Renal cortex interstitium (tissue), 11 donors: ENCODE measurements around the gene CD19. TPM values are rescaled to one million over a fixed set of nuclear protein-coding genes. Genes with fewer than 3 reads are reported as not detected.
"Not testable (repeated sequence)": the region's sequence is repeated elsewhere in the genome, so short reads cannot be mapped to it uniquely, and the experiment has no call there.

Experiments
- DNase-seq, 11 donors: peaks; one replicate each; pipeline ENCODE4 v3.0.0-alpha.2; 2013; ENCODE audit warnings: low read depth in 9 of 11, low spot score in 4 of 11; ENCODE audit errors: extremely low read depth in 1 of 11
- polyA plus RNA-seq, 3 donors: library from polyadenylated mRNA; unstranded; fragments of 120-200 nt; gene quantifications; one replicate each; pipeline ENCODE4 v1.2.1, GENCODE V29; 2013; ENCODE audit not compliant: insufficient read length in 3 of 3

CD19 gene
- polyA plus RNA-seq, 3 donors = 3.2 to 5.4 (median 4.7) TPM

GRCh38 chr16:28974007-28974436, 42.3 kb downstream of the CD19 start:
- DNase-seq = peak in 7 of 11 donors; percentile 31 to 54 (median 44)

GRCh38 chr16:28974437-28975157, 42.8 kb downstream of the CD19 start, which contains the start of gene SPNS1:
Gene SPNS1 (plus strand): TSS chr16:28974778. CDS start chr16:28975152, 374 bp downstream.
- peak; percentile 88 to 96 (median 93) for DNase-seq

GRCh38 chr16:28975158-28975599, 43.4 kb downstream of the CD19 start:
- DNase-seq = no peak

- peak in 4 of 11 donors; percentile 4 to 22 (median 12) for DNase-seq
These were observed 46.2 kb downstream of the CD19 start for GRCh38 chr16:28977703-28978662.

- not testable (repeated sequence) for DNase-seq
These were observed 48.6 kb downstream of the CD19 start for GRCh38 chr16:28980330-28980729.

GRCh38 chr16:28980929-28981328, 49.2 kb downstream of the CD19 start:
- DNase-seq = no peak

- no peak for DNase-seq
These were observed 49.7 kb downstream of the CD19 start for GRCh38 chr16:28981517-28981916.

GRCh38 chr16:28982418-28982817, 50.6 kb downstream of the CD19 start:
- DNase-seq = no peak

GRCh38 chr16:28982949-28983348, 51.2 kb downstream of the CD19 start:
- no peak for DNase-seq

- no peak for DNase-seq
These were observed 51.9 kb downstream of the CD19 start for GRCh38 chr16:28983644-28984043.

GRCh38 chr16:28984091-28984490, 52.3 kb downstream of the CD19 start:
- DNase-seq = no peak

- DNase-seq = no peak
These were observed 52.9 kb downstream of the CD19 start, which contains the start of gene LAT for GRCh38 chr16:28984619-28985135. Gene LAT (plus strand): TSS chr16:28985052. CDS start chr16:28985418, 366 bp downstream.

- no peak for DNase-seq
These were observed 53.7 kb downstream of the CD19 start for GRCh38 chr16:28985211-28986041.

GRCh38 chr16:28986046-28986445, 54.3 kb downstream of the CD19 start:
- no peak for DNase-seq

- no peak for DNase-seq
These were observed 54.7 kb downstream of the CD19 start for GRCh38 chr16:28986492-28986891.

- DNase-seq = no peak
These were observed 55.5 kb downstream of the CD19 start for GRCh38 chr16:28987170-28987853.
